Measurements from ENCODE around the gene PTBP3. TPM values are rescaled to one million over a fixed set of nuclear protein-coding genes. Genes with fewer than 3 reads are reported as not detected.

PTBP3 gene
- total and polyA plus RNA-seq, 2 of the 4 experiments (the other 2 are of a cell fraction), result 8.6 to 15.6 TPM

- dilution Hi-C loops (cut with HindIII; ENCODE audit: low sequenced_read_pairs, unreplicated experiment) (no loop called here), in situ Hi-C loops (cut with MboI; ENCODE audit: low sequenced_read_pairs) (no loop called here), intact Hi-C loops (cut with micrococcal nuclease) (loop anchor here (5.0 kb wide), 1 partner anchor 330 kb away; no protein-coding TSS in a partner anchor)
- Histone ChIP-seq H2BK5ac (ENCODE audit: low read depth, low read length, poor library complexity, severe bottlenecking) (no peak overlapping the region), H3K4me1 (ENCODE audit: control insufficient read depth, insufficient read depth, low read length) (peaks cover 3% of the 10 kb centered on the region; the same call in 1 of the 2 replicates), H3K4me2 (ENCODE audit: low read depth, low read length) (no peak overlapping the region; the same call in 1 of the 2 replicates), H4K20me1 (ENCODE audit: insufficient read depth, low read length) (no peaks in the 10 kb centered on the region), H4K8ac (ENCODE audit: low read depth in 2 of 2, low read length in 2 of 2) (no peak overlapping the region), H3K9ac (ENCODE audit: low read depth, low read length) (no peak overlapping the region), H2AK5ac (ENCODE audit: low read depth, low read length) (no peak overlapping the region), H3K4me3 (ENCODE audit: insufficient read depth, low read depth, low read length) (no peak overlapping the region), H4K5ac (ENCODE audit: low read depth, low read length) (no peak overlapping the region), H2BK20ac (ENCODE audit: low read depth, low read length) (no peak overlapping the region), H2BK15ac (ENCODE audit: low read depth, low read length) (no peak overlapping the region), H3K36me3 (ENCODE audit: control insufficient read depth, insufficient read depth, low read length) (0 out of 2 replicates have a peak, but pooled peaks cover under 1% of the 10 kb centered on the region), H2AK9ac (replicated peaks; ENCODE audit: low read depth, low read length, poor library complexity) (no peak overlapping the region), H3K18ac (ENCODE audit: low read depth, low read length) (no peak overlapping the region), H3K27ac (ENCODE audit: insufficient read depth, low read length) (no peak overlapping the region), H2BK120ac (ENCODE audit: low read depth, low read length) (no peak overlapping the region), H3K56ac (ENCODE audit: extremely low read depth, insufficient read depth, low read length) (no peak overlapping the region), H3K9me1 (ENCODE audit: insufficient read depth, low read length) (peaks cover 2% of the 10 kb centered on the region), H3K79me1 (ENCODE audit: low read depth in 1 of 2, low read length in 2 of 2) (peaks cover 17 to 64% of the 10 kb centered on the region in 2 experiments), H3K23ac (ENCODE audit: low read depth, low read length) (no peak overlapping the region), H3K9me3 (ENCODE audit: control insufficient read depth, insufficient read depth, low read length) (no peaks in the 10 kb centered on the region), H3K27me3 (ENCODE audit: control insufficient read depth, insufficient read depth, low read length) (no peaks in the 10 kb centered on the region), H2AFZ (replicated peaks; ENCODE audit: low read length, poor library complexity) (no peak overlapping the region), H3K4ac (ENCODE audit: low read depth, low read length) (no peak overlapping the region), H4K91ac (ENCODE audit: insufficient read depth, low read depth, low read length) (no peak overlapping the region), H3K14ac (replicated peaks; ENCODE audit: low read depth, low read length) (no peak overlapping the region)
- TF ChIP-seq RCOR1 (IDR thresholded peaks at IDR 0.05; ENCODE audit: insufficient replicate concordance, low read length) (no peak), NFE2L2 (IDR thresholded peaks at IDR 0.05; ENCODE audit: low read depth, low read length) (no peak)
- TF ChIP-seq, protein P1, sequence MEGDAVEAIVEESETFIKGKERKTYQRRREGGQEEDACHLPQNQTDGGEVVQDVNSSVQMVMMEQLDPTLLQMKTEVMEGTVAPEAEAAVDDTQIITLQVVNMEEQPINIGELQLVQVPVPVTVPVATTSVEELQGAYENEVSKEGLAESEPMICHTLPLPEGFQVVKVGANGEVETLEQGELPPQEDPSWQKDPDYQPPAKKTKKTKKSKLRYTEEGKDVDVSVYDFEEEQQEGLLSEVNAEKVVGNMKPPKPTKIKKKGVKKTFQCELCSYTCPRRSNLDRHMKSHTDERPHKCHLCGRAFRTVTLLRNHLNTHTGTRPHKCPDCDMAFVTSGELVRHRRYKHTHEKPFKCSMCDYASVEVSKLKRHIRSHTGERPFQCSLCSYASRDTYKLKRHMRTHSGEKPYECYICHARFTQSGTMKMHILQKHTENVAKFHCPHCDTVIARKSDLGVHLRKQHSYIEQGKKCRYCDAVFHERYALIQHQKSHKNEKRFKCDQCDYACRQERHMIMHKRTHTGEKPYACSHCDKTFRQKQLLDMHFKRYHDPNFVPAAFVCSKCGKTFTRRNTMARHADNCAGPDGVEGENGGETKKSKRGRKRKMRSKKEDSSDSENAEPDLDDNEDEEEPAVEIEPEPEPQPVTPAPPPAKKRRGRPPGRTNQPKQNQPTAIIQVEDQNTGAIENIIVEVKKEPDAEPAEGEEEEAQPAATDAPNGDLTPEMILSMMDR (conservative IDR thresholded peaks at IDR 0.05; ENCODE audit: low read depth, low read length), result no peak
- ChIA-PET POLR2A (ENCODE audit: unreplicated experiment) (no interaction called here), CTCF (no interaction called here)
- no CpG with 5 or more reads among the region's 7 CpGs for WGBS, 2 experiments (ENCODE audit: extremely low coverage in 2 of 2, insufficient read length in 1 of 2)
- no peak for ATAC-seq (ENCODE audit: low read depth)
- DNase-seq, result no peak
- no TSS peak for BruUV-seq (replicated peaks)
Observed at GRCh38 chr9:112382066-112382465, 48.6 kb upstream of the PTBP3 start.

Measured in IMR-90 (cell line).